B cell (primary cell): Measurements from ENCODE around the gene GALNT10. TPM values are rescaled to one million over a fixed set of nuclear protein-coding genes. Genes with fewer than 3 reads are reported as not detected.

Source experiments
- ATAC-seq: fragments of 200-7000 bp; cut with Tn5 transposase; one replicate; pipeline ENCODE4 v1.10.0; 2021; ENCODE audit warnings: low read depth, mild to moderate bottlenecking, moderate number of reproducible peaks, moderate library complexity
- CTCF ChIA-PET: fragments of 350-600 bp; sonication (Branson Sonifier 250); formaldehyde crosslinking; loops from one replicate; lab custom pipeline; 2021; ENCODE audit warnings: antibody characterized with exemption, inconsistent platforms; lab: Charles Lee
- POLR2A ChIA-PET: fragments of 350-600 bp; sonication (Branson Sonifier 250); formaldehyde crosslinking; loops from one replicate; lab custom pipeline; 2021; ENCODE audit warnings: antibody characterized with exemption; lab: Charles Lee
- DNase-seq: peaks from one replicate; pipeline ENCODE4 v3.0.0; 2013
- H2AFZ ChIP-seq: 2 replicates; pipeline ENCODE4 v1.6.1; 2012; ENCODE audit warnings: mild to moderate bottlenecking, low read depth, low read length; ENCODE audit not compliant: insufficient read depth, poor library complexity, severe bottlenecking
- H3K27ac ChIP-seq, 2 donors: 1 replicate in 1 of 2; 2 replicates in 1 of 2; pipeline ENCODE4 v1.5.1; 2012 to 2013; ENCODE audit warnings: low read length in 2 of 2, mild to moderate bottlenecking in 2 of 2, moderate library complexity in 1 of 2
- H3K27me3 ChIP-seq, 4 experiments: fragments of 200-600 bp in 1 of 4; sonication (generic) in 1 of 4; replicated peaks in 1 of 4; 1 replicate in 2 of 4; 2 replicates in 2 of 4; pipeline versions ENCODE4 v1.6.1 to v1.7.0; 2013 to 2016; ENCODE audit warnings: low read length in 3 of 4, mild to moderate bottlenecking in 2 of 4, mixed read lengths in 1 of 4, moderate library complexity in 1 of 4; ENCODE audit not compliant: insufficient read depth in 4 of 4, control insufficient read depth in 3 of 4; ENCODE audit errors: control extremely low read depth in 1 of 4
- H3K36me3 ChIP-seq, 2 experiments: replicated peaks in 1 of 2; 1 replicate in 1 of 2; 2 replicates in 1 of 2; pipeline versions ENCODE4 v1.6.1 to v1.7.1; 2013; ENCODE audit warnings: low read length in 1 of 2; ENCODE audit not compliant: insufficient read depth in 2 of 2, control insufficient read depth in 1 of 2; ENCODE audit errors: control extremely low read depth in 1 of 2, extremely low read depth in 1 of 2
- H3K4me1 ChIP-seq, 2 donors: fragments of 200-600 bp in 1 of 2; sonication (generic) in 1 of 2; 1 replicate in 1 of 2; 2 replicates in 1 of 2; pipeline versions ENCODE4 v1.5.1 to v1.6.1; 2013 to 2017; ENCODE audit warnings: low read length in 2 of 2; ENCODE audit not compliant: control insufficient read depth in 2 of 2, insufficient read depth in 2 of 2
- H3K4me2 ChIP-seq: replicated peaks from 2 replicates; pipeline ENCODE3; 2012; ENCODE audit warnings: mild to moderate bottlenecking, low read depth, low read length; ENCODE audit not compliant: poor library complexity, severe bottlenecking
- H3K4me3 ChIP-seq, 5 experiments: fragments of 200-600 bp in 1 of 5; sonication (generic) in 1 of 5; 1 replicate in 3 of 5; 2 replicates in 2 of 5; pipeline versions ENCODE4 v1.5.1 to v1.7.0; 2011 to 2016; ENCODE audit warnings: low read length in 4 of 5, mild to moderate bottlenecking in 4 of 5, low read depth in 2 of 5, control low read depth in 1 of 5, moderate library complexity in 1 of 5; ENCODE audit not compliant: insufficient read depth in 1 of 5; ENCODE audit errors: control extremely low read depth in 1 of 5, extremely low read depth in 1 of 5
- H3K79me2 ChIP-seq: fragments of 200-600 bp; sonication (generic); one replicate; pipeline ENCODE4 v1.6.0; 2016; ENCODE audit warnings: low read length; ENCODE audit not compliant: control insufficient read depth, insufficient read depth
- H3K9ac ChIP-seq: fragments of 200-600 bp; sonication (generic); 2 replicates; pipeline ENCODE4 v1.6.1; 2017; ENCODE audit warnings: mild to moderate bottlenecking, low read length, moderate library complexity
- H3K9me3 ChIP-seq, 3 donors: one replicate each; pipeline versions ENCODE4 v1.6.1 to v1.7.1; 2013; ENCODE audit warnings: low read length in 2 of 3; ENCODE audit not compliant: control insufficient read depth in 2 of 3, insufficient read depth in 1 of 3; ENCODE audit errors: control extremely low read depth in 1 of 3
- H4K20me1 ChIP-seq: 2 replicates; pipeline ENCODE4 v1.6.0; 2012; ENCODE audit warnings: mild to moderate bottlenecking, low read length; ENCODE audit not compliant: insufficient read depth, control insufficient read depth, poor library complexity, severe bottlenecking
- H3K27ac Mint-ChIP-seq: one replicate; pipeline ENCODE4 v1.8.0; 2021; ENCODE audit warnings: mixed read lengths
- H3K27me3 Mint-ChIP-seq: one replicate; pipeline ENCODE4 v1.8.0; 2021; ENCODE audit warnings: mixed read lengths
- H3K4me1 Mint-ChIP-seq: one replicate; pipeline ENCODE4 v1.8.0; 2021; ENCODE audit warnings: mixed read lengths
- H3K4me3 Mint-ChIP-seq: one replicate; pipeline ENCODE4 v1.8.0; 2021; ENCODE audit warnings: mixed read lengths
- H3K9me3 Mint-ChIP-seq: one replicate; pipeline ENCODE4 v1.8.0; 2022; ENCODE audit warnings: mixed read lengths; ENCODE audit not compliant: insufficient read depth
- EZH2 ChIP-seq: IDR thresholded peaks from 2 replicates; pipeline ENCODE4 v1.6.1; 2012; ENCODE audit warnings: borderline replicate concordance, low read depth, mild to moderate bottlenecking, moderate library complexity, low read length; ENCODE audit not compliant: insufficient read depth, poor library complexity, severe bottlenecking
- WGBS: methylation state at CpG from one replicate; pipeline ENCODE4 v1.1.5; 2013; ENCODE audit warnings: missing lambda C conversion rate; ENCODE audit not compliant: insufficient coverage; 5-methylcytosine and 5-hydroxymethylcytosine counted together
- intact Hi-C: fragments of 100-400 bp; cut with micrococcal nuclease; formaldehyde crosslinking; loops from one replicate; pipeline ENCODE4 v1.10.0; 2022
- polyA plus RNA-seq: library from polyadenylated mRNA; depleted of rRNA; stranded (reverse); fragments of >200 nt; gene quantifications from 2 replicates; pipeline ENCODE4 v1.2.3, GENCODE V29; 2012
- total RNA-seq, 2 donors: library from RNA; stranded (reverse); fragments of 120-200 nt in 1 of 2; gene quantifications; 1 replicate in 1 of 2; 2 replicates in 1 of 2; pipeline versions ENCODE4 v1.2.3 to v1.2.4, GENCODE V29; 2013 to 2022
- TF ChIP-seq, protein P1 (sequence below): fragments of 200-600 bp; IDR thresholded peaks from one replicate; pipeline ENCODE4 v1.8.0; 2022; ENCODE audit warnings: antibody characterized with exemption, mild to moderate bottlenecking

The GALNT10 gene
- total and polyA plus RNA-seq, 2 donors (not counting 1 experiment from before 2014, with no cell fraction given): 27.7 to 42.8 TPM

DNA sequence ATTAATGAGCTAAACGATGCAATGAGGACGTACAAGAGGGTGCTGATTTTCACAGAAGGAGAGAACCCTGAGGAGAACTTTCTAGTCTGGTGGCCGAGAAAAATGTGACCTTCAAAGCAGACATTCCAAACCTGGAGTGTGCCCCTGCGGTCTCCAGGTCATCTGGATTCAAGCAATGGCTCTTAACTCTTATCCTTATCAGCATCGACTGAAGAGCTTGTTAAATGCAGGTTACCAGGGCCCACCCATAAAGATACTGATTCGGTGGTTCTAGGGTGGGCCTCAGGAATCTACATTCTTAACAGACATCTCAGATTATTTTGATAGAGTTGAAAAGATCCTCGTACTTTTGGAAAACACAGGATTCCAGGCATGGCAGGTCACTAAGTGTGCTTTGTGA is 151.7 kb downstream of the GALNT10 start:
- Histone ChIP-seq H3K9ac (no peak overlapping the region), H3K4me2 (no peak overlapping the region), H3K27me3 (no peaks in the 10 kb centered on the region), H4K20me1 (no peaks in the 10 kb centered on the region), H3K4me1 (no peaks in the 10 kb centered on the region), H2AFZ (no peak overlapping the region), H3K27ac (no peak overlapping the region), H3K36me3 (peaks cover 8 to 33% of the 10 kb centered on the region in 2 experiments), H3K4me3 (no peak overlapping the region), H3K79me2 (peaks cover 5% of the 10 kb centered on the region), H3K9me3 (no peaks in the 10 kb centered on the region)
- ATAC-seq: no peak
- Mint-ChIP-seq H3K4me1 (peaks cover 7% of the 10 kb centered on the region), H3K27ac (no peak overlapping the region), H3K27me3 (no peaks in the 10 kb centered on the region), H3K4me3 (no peak overlapping the region), H3K9me3 (no peaks in the 10 kb centered on the region)
- TF ChIP-seq, protein P1, sequence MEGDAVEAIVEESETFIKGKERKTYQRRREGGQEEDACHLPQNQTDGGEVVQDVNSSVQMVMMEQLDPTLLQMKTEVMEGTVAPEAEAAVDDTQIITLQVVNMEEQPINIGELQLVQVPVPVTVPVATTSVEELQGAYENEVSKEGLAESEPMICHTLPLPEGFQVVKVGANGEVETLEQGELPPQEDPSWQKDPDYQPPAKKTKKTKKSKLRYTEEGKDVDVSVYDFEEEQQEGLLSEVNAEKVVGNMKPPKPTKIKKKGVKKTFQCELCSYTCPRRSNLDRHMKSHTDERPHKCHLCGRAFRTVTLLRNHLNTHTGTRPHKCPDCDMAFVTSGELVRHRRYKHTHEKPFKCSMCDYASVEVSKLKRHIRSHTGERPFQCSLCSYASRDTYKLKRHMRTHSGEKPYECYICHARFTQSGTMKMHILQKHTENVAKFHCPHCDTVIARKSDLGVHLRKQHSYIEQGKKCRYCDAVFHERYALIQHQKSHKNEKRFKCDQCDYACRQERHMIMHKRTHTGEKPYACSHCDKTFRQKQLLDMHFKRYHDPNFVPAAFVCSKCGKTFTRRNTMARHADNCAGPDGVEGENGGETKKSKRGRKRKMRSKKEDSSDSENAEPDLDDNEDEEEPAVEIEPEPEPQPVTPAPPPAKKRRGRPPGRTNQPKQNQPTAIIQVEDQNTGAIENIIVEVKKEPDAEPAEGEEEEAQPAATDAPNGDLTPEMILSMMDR: no peak
- no peak for TF ChIP-seq EZH2
- intact Hi-C loops: no loop called here
- 100% methylated on average over 5 of the region's 7 CpGs for WGBS
- DNase-seq: no peak
- ChIA-PET CTCF (interaction anchor here (1.3 kb wide), 1 partner anchor 63 kb away, joined by 3 read pairs; no protein-coding TSS in a partner anchor), POLR2A (no interaction called here)

DNA sequence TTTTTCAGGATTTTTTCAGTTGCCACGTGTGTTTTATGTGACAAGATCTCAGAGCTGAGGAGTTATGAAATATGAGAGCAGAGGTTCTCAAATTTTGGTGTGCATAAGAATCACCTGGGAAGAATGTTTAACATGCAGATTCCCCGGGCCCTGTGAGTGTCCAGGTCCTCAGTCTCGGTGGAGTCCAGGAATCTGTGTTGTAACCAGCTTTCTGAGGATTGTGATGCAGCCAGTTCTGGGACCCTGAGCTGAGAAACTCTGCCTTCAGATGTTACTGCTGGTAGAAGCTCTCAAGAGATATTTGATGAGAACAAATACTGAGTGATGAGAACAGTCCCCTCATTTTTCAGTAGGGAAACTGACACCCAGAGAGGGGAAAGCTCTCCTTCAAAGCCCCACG is 152.4 kb downstream of the GALNT10 start:
- no peak for ATAC-seq
- Histone ChIP-seq H4K20me1 (no peaks in the 10 kb centered on the region), H3K4me2 (no peak overlapping the region), H3K36me3 (peaks cover 7 to 27% of the 10 kb centered on the region in 2 experiments), H3K79me2 (peaks cover 5% of the 10 kb centered on the region), H3K9me3 (no peaks in the 10 kb centered on the region), H3K4me3 (no peak overlapping the region), H3K9ac (no peak overlapping the region), H3K4me1 (no peaks in the 10 kb centered on the region), H3K27ac (no peak overlapping the region), H3K27me3 (no peaks in the 10 kb centered on the region), H2AFZ (no peak overlapping the region)
- WGBS: 100% methylated on average over 3 of the region's 4 CpGs
- H3K27ac Mint-ChIP-seq: no peak overlapping the region
- POLR2A ChIA-PET: no interaction called here
- TF ChIP-seq, protein P1: no peak
- no peak for TF ChIP-seq EZH2
- no peak overlapping the region for H3K4me3 Mint-ChIP-seq
- CTCF ChIA-PET: interaction anchor here (1.3 kb wide), 1 partner anchor 62 kb away, joined by 3 read pairs; no protein-coding TSS in a partner anchor
- intact Hi-C loops: no loop called here
- H3K4me1 Mint-ChIP-seq: peaks cover 7% of the 10 kb centered on the region
- no peaks in the 10 kb centered on the region for H3K27me3 Mint-ChIP-seq
- DNase-seq: no peak
- no peaks in the 10 kb centered on the region for H3K9me3 Mint-ChIP-seq
